Brain pericyte (primary cell): Measurements from ENCODE around the gene SMC1B.

Experiments used
- DNase-seq: peaks from one replicate; pipeline ENCODE4 v3.0.0-alpha.2; 2012; ENCODE audit warnings: low read depth, low spot score

The SMC1B gene

GRCh38 chr22:45320357-45320976, 92.9 kb downstream of the SMC1B start:
- no peak for DNase-seq

- no peak for DNase-seq
These were observed 94.1 kb downstream of the SMC1B start for GRCh38 chr22:45319324-45319685.

DNA sequence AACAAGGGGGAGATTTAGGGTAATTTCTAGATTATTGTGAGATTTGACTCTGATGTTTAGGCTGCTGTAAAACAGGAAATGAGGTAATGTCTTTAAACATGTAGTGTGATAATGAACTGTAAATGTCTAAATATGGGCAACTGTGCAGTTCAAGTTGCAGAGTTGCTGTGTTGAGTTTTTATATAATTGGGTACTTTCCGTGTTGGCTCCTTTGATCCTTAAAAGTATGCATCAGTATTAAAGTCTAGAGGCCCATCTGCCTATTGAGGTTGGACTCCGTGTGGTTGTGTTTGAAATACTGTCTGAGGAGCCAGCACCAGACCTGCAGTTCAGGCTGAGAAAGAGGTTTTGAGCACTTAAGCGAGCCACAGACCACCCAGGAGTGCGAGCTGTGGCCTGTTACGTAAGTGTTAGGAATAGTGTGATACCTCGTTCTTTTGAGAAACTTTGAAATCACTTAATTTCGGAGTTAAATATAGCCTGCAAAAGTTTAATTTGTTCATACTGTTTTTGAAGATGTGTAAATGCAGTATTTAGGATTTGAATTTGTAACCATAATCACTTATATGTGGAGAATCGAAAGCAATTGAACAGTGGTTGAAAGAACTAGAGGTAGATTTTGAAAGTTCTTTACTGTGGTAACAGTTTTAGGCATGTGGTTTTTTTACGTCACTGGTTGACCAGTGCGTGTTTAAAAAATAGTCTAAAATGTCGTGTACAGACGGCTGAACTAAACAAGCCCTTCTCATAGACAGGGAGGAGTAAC, 94.7 kb downstream of the SMC1B start:
- no peak for DNase-seq

GRCh38 chr22:45318168-45318557, 95.2 kb downstream of the SMC1B start:
- peak; percentile 53 for DNase-seq

DNA sequence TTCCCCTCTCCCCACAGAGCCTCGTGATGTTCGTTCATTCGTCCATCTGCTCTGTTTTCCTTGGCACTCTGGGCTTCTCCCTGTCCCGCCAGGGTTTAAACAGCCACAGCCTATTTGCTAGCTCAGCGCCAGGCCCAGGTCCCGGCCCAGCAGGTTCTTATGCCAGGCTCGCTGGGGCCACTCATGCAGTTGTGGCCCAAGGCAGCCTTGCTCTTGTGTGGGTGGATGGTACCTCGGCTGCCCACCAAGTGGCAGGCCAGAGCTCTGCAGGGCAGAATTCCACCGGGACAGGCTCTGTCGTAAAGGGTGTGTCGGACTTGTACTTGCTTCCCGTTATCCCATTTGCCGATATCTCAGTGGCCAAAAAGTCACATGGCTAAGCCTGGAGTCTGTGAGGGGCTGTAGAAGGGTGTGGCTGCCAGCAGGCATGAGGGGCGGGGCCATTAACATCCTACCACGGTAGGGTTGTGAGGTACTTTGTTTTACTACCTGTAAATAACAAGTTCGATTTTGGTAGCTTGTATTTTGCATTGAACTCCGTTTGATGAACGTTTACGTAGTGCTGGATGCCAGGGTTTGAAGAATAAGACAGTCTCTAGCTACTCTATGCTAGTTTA, 95.7 kb downstream of the SMC1B start:
- no peak for DNase-seq

DNA sequence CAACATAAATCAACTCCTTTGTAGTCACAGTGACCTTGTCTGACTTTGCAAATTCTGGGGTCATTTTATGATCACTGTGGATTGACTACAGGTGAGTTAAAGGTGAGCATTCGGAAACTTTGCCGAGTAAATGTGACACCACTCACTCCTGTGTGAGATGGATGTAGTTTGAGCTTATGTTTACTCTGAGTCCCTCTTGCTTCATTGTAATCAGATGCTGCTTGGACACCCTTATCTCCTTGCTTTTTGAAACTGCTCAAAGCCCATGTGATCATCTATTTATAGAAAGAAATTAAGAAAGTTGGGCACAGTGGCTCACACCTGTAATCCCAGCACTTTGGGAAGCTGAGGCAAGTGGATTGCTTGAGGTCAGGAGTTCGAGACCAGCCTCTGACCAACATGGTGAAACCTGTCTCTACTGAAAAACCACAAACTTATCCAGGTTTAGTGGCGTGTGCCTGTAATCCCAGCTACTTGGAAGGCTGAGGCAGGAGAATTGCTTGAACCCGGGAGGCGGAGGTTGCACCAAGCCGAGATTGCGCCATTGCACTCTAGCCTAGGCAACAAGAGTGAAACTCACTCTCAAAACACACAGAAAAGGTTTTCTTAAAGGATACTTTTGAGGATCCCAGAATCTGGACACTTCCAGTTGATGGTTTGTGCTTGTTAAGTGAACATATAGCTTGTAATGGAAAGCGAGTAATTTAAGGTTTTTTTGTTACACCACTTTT, 96.4 kb downstream of the SMC1B start:
- DNase-seq, result no peak

- DNase-seq, result no peak
These were observed 98.6 kb downstream of the SMC1B start for GRCh38 chr22:45314786-45315185.

DNA sequence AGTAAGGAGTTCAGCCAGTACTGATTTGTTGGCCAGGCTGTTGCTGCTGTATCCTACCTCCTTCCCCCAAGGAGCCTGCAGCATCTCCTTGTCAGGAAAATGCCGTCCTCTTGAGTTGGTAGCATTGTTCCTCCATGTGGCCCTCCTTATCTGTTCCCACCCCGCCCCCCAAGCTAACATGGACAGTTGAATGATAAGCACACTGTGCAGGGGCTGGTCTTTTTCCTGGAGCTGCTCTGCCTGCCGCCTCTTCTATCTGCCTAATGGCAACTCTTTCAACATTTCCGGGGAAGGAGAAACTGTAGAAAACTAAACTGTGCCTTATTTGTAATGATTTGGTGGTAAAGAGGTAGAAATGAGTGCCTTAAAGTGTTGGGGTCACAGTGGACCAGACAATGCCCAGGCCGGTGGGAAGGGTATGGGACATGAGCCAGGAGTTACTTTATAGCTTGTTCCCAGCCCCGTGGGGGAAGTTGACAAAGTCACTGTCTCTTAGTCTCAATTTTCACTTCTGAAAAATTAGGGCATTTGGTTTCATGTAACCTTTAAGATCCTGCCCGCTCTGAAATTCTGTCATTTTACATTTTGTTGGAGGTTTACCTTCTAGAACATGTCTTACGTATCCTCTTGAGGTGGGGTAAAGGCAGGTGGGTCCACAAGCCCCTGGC, 99.2 kb downstream of the SMC1B start:
- no peak for DNase-seq

DNA sequence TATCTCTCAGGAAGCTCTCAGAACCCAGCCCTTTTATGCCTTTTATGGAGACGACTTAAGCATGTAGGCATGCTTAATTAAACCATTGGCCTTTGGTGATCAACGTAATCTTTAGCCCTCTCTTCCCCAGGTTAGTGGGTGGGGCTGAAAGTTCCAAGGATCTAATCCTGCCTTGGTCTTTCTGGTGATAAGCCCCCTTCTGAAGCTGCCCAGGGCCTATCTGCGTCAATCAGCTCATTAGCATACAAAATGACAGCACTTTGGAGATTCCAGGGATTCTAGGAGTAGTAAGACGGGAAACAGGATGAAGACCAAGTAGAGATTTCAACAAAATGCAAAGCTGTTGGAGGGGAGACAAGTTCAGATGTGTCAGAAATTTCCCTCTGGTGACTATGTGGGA, 100.5 kb downstream of the SMC1B start:
- DNase-seq, result no peak

GRCh38 chr22:45312415-45312814, 101.0 kb downstream of the SMC1B start:
- DNase-seq, result no peak

GRCh38 chr22:45310977-45311531, 102.3 kb downstream of the SMC1B start:
- DNase-seq, result no peak

DNA sequence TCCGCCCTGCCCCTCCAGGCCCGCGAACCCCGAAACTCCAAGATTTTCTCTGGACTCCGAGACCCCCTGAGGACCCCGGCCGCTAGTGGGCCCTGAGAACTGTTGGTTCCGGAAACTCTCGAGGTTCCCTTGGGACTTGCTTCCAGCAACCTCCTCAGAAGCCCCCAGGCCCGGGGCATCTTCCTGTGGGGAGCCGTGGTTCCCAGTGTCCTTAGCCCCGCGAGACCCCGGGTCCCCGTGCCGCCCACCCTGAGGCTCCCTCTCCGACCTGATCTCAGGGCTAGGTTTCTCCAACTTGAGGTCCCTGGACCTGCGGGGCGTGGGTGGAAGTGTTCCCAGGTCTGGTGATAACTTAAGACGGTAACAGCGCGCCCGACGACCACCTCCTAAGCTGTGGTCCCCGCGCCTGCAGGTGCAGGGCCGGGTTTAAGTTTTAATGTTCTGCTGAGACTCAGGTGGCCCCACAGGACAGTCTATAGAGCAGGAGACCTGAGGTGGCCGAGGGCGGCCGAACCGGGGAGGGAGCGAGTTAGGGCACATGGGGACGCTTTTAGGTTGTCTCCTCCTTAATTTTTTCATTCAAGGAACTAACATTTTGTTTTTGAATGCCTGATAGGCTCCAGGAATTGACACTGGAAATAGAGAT, 102.9 kb downstream of the SMC1B start:
- no peak for DNase-seq

GRCh38 chr22:45309422-45310227, 103.8 kb downstream of the SMC1B start, which contains the start of gene FAM118A:
Gene FAM118A, plus strand, starts transcription at chr22:45309934. Its CDS starts 12,446 bp downstream, at chr22:45322380.
- DNase-seq, result peak; percentile 81

GRCh38 chr22:45308957-45309421, 104.4 kb downstream of the SMC1B start:
- DNase-seq, result no peak

- DNase-seq, result no peak
These were observed 104.9 kb downstream of the SMC1B start for GRCh38 chr22:45308391-45308956.

DNA sequence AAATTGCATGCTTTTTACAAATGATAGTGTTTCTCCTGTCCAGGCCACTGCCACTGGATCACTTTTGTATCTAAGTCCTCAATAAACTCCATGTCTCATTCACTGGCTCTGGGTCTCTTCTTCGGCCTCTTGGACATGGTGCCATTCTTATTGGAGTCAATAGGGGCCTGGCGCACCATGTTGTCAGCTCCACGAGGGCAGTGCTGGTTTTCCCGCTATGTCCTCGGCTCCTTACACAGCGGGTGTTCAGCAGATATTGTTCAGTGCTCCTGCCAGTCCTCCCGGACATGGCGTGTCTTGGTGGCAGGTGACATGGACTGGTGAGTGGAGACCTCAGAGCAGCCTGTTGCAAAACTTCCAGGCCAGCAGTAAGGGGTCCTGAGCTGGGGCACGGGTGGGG, 107.3 kb downstream of the SMC1B start:
- DNase-seq, result no peak

GRCh38 chr22:45305456-45306075, 107.8 kb downstream of the SMC1B start:
- DNase-seq, result no peak

DNA sequence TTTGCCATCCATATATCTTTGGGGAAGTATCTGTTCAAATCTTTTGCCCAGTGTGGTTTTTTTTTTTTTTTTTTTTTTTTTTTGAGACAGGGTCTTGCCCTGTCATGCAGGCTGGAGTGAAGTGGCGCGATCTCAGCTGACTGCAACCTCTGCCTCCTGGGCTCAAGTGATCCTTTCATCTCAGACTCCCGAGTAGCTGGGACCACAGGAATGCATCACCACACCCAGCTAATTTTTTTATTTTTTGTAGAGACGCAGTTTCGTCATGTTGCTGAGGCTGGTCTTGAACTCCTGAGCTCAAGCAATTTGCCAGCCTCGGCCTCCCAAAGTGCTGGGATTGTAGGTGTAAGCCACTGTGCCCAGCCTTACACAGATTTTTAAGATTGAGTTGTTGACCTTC, 108.4 kb downstream of the SMC1B start:
- no peak for DNase-seq

DNA sequence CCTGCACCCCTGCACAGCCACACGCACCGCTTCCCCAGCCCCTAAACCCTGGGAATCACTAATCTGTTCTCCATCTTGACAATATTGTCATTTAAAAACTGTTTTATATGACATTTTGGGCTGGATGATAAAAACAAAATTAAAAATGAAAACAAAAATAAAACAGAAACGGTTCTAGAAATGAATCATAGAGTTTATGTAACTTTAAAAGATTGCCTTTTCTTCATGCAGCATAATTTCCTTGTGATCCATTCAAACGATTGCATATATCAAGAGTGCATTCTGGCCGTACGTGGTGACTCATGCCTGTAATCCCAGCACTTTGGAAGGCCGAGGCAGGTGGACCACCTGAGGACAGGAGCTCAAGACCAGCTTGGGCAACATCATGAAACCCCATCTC, 110.2 kb downstream of the SMC1B start:
- no peak for DNase-seq
